ENCODE results near the gene OOSP4A.

Gene OOSP4A

GRCh38 chr11:59999691-60000090 lies 35.9 kb downstream of the OOSP4A start:
- TF ChIP-seq CTCF (IDR thresholded peaks at IDR 0.05) (no peak), ZFX (IDR thresholded peaks at IDR 0.05; ENCODE audit: borderline replicate concordance) (no peak)
- H3K27ac ChIP-seq: no peak overlapping the region

GRCh38 chr11:60003729-60004128 lies 39.9 kb downstream of the OOSP4A start:
- TF ChIP-seq ZFX (IDR thresholded peaks at IDR 0.05; ENCODE audit: borderline replicate concordance) (no peak), CTCF (IDR thresholded peaks at IDR 0.05) (no peak)
- H3K27ac ChIP-seq: no peak overlapping the region

- TF ChIP-seq ZFX (IDR thresholded peaks at IDR 0.05; ENCODE audit: borderline replicate concordance): no peak
- no peak for TF ChIP-seq CTCF (IDR thresholded peaks at IDR 0.05)
- H3K27ac ChIP-seq: no peak overlapping the region
Observed at GRCh38 chr11:60005360-60005759, 41.5 kb downstream of the OOSP4A start.

GRCh38 chr11:60016881-60017280 lies 53.0 kb downstream of the OOSP4A start, which contains the start of gene OOSP4B:
Gene OOSP4B, plus strand, starts transcription at chr11:60017181.
- H3K27ac ChIP-seq: no peak within 1 kb of the TSS
- TF ChIP-seq ZFX (IDR thresholded peaks at IDR 0.05; ENCODE audit: borderline replicate concordance): no peak
- TF ChIP-seq CTCF (IDR thresholded peaks at IDR 0.05): no peak

- TF ChIP-seq CTCF (IDR thresholded peaks at IDR 0.05): no peak
- TF ChIP-seq ZFX (IDR thresholded peaks at IDR 0.05; ENCODE audit: borderline replicate concordance): no peak
- no peak overlapping the region for H3K27ac ChIP-seq
Observed at GRCh38 chr11:60018058-60018457, 54.2 kb downstream of the OOSP4A start.

Measured in 22Rv1 (cell line).